DOHH2 (cell line): ENCODE measurements around the gene ETDB.

Experiments
- H3F3A ChIP-seq: fragments of 200-600 bp; sonication (generic), shearing (Covaris generic); 2 replicates; pipeline ENCODE4 v1.6.0; 2016; ENCODE audit warnings: antibody characterized with exemption, mild to moderate bottlenecking; ENCODE audit not compliant: control insufficient read depth, insufficient read depth
- H3K27ac ChIP-seq: fragments of 200-600 bp; sonication (generic); 2 replicates; pipeline ENCODE4 v1.5.1; 2014; ENCODE audit warnings: low read depth, mild to moderate bottlenecking, low read length, moderate library complexity
- H3K27me3 ChIP-seq: fragments of 200-600 bp; sonication (generic); 2 replicates; pipeline ENCODE4 v1.6.1; 2014; ENCODE audit warnings: mild to moderate bottlenecking, low read length, mixed read lengths; ENCODE audit not compliant: control insufficient read depth
- H3K36me3 ChIP-seq: fragments of 200-600 bp; sonication (generic); 2 replicates; pipeline ENCODE4 v1.6.1; 2014; ENCODE audit warnings: mild to moderate bottlenecking, low read length, moderate library complexity, mixed read lengths; ENCODE audit not compliant: control insufficient read depth
- H3K4me1 ChIP-seq: fragments of 200-600 bp; sonication (generic); 2 replicates; pipeline ENCODE4 v1.6.1; 2014; ENCODE audit warnings: mild to moderate bottlenecking, low read length, mixed read lengths; ENCODE audit not compliant: control insufficient read depth
- H3K4me2 ChIP-seq: fragments of 200-600 bp; sonication (generic); 2 replicates; pipeline ENCODE4 v1.6.0; 2014; ENCODE audit warnings: mild to moderate bottlenecking, low read length, moderate library complexity
- H3K4me3 ChIP-seq: fragments of 200-600 bp; sonication (generic); 2 replicates; pipeline ENCODE4 v1.5.1; 2014; ENCODE audit warnings: mild to moderate bottlenecking, low read length, mixed read lengths
- H3K79me2 ChIP-seq: fragments of 200-600 bp; sonication (generic); 2 replicates; pipeline ENCODE4 v1.6.1; 2014; ENCODE audit warnings: mild to moderate bottlenecking, low read length, mixed read lengths; ENCODE audit not compliant: control insufficient read depth
- H3K9me2 ChIP-seq: fragments of 200-600 bp; sonication (generic); replicated peaks from 2 replicates; pipeline ENCODE4 v1.6.1; 2014; ENCODE audit warnings: mild to moderate bottlenecking, low read length, mixed read lengths; ENCODE audit not compliant: control insufficient read depth
- H3K9me3 ChIP-seq: fragments of 200-600 bp; sonication (generic); 2 replicates; pipeline ENCODE4 v1.6.1; 2014; ENCODE audit warnings: antibody characterized with exemption, low read length, mixed read lengths; ENCODE audit not compliant: control insufficient read depth, insufficient read depth
- H4K20me1 ChIP-seq: fragments of 200-600 bp; sonication (generic); 2 replicates; pipeline ENCODE4 v1.6.0; 2014; ENCODE audit warnings: low read depth, mild to moderate bottlenecking, antibody characterized with exemption, low read length, moderate library complexity; ENCODE audit not compliant: control insufficient read depth, insufficient read depth
- CTCF ChIP-seq: fragments of 200-600 bp; sonication (generic); IDR thresholded peaks from one replicate; pipeline ENCODE4 v1.5.1; 2014; ENCODE audit warnings: antibody characterized with exemption, mild to moderate bottlenecking, low read depth, low read length; ENCODE audit not compliant: poor library complexity, severe bottlenecking
- EZH2phosphoT487 ChIP-seq: fragments of 200-600 bp; sonication (generic); IDR thresholded peaks from 2 replicates; pipeline ENCODE4 v1.6.1; 2017; ENCODE audit warnings: borderline replicate concordance, mild to moderate bottlenecking, antibody characterized with exemption, low read length, moderate library complexity, mixed read lengths

Gene ETDB

GRCh38 chrX:135114392-135114791 is 5.9 kb downstream of the ETDB start:
- no peaks in the 10 kb centered on the region for H3K4me1 ChIP-seq
- H3K4me2 ChIP-seq = no peak overlapping the region
- H4K20me1 ChIP-seq = no peaks in the 10 kb centered on the region
- H3K9me3 ChIP-seq = no peaks in the 10 kb centered on the region
- no peak overlapping the region for H3K27ac ChIP-seq
- H3K36me3 ChIP-seq = no peaks in the 10 kb centered on the region
- no peaks in the 10 kb centered on the region for H3K27me3 ChIP-seq
- TF ChIP-seq EZH2phosphoT487 (no peak), CTCF (no peak)
- no peaks in the 10 kb centered on the region for H3K79me2 ChIP-seq
- H3K9me2 ChIP-seq = no peaks in the 10 kb centered on the region
- H3F3A ChIP-seq = no peaks in the 10 kb centered on the region
- no peak overlapping the region for H3K4me3 ChIP-seq

- Histone ChIP-seq H3K4me1 (no peaks in the 10 kb centered on the region), H3K36me3 (no peaks in the 10 kb centered on the region), H3K9me2 (no peaks in the 10 kb centered on the region), H3F3A (no peaks in the 10 kb centered on the region), H3K9me3 (no peaks in the 10 kb centered on the region), H3K27me3 (no peaks in the 10 kb centered on the region), H3K4me2 (no peak overlapping the region), H3K27ac (no peak overlapping the region), H4K20me1 (no peaks in the 10 kb centered on the region), H3K4me3 (no peak overlapping the region), H3K79me2 (no peaks in the 10 kb centered on the region)
- TF ChIP-seq EZH2phosphoT487 (no peak), CTCF (no peak)
Measured at GRCh38 chrX:135112743-135113142, 7.6 kb downstream of the ETDB start.

DNA sequence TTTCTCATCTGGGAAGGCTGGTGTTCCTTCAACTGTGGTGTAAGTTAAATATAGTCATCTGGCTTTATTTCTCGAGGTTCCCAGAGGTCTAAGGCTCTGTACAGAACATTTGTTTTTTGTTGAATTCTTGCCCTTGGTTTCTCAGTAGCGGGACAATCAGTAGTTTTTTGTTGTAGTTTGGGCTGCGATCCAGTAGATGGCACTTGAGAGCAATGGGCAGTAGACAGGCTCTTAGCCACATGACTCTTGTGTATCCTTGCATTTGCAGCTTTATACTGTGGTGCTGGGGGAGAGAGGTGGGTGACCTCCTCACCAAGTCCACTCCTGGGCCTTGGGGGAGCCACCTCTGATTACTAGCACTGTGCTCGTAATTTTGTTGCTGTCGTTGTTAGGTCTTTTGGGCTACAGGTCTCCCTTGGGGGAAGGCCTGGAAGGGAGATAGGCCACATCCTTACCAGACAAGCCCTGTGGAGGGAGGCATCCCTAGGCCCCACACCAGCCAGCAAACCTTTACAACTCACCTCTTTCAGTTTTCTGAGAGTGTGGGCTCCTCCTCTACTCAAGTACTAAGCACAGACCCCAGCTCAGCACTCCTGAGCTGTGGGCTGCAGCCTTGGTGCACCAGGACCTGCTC is 8.1 kb downstream of the ETDB start:
- H3F3A ChIP-seq = no peaks in the 10 kb centered on the region
- no peaks in the 10 kb centered on the region for H3K79me2 ChIP-seq
- no peak overlapping the region for H3K4me3 ChIP-seq
- no peak overlapping the region for H3K27ac ChIP-seq
- no peaks in the 10 kb centered on the region for H3K9me2 ChIP-seq
- H3K27me3 ChIP-seq = no peaks in the 10 kb centered on the region
- H4K20me1 ChIP-seq = no peaks in the 10 kb centered on the region
- H3K9me3 ChIP-seq = no peaks in the 10 kb centered on the region
- TF ChIP-seq CTCF (peak; percentile 66), EZH2phosphoT487 (no peak)
- H3K4me2 ChIP-seq = no peak overlapping the region
- no peaks in the 10 kb centered on the region for H3K4me1 ChIP-seq
- no peaks in the 10 kb centered on the region for H3K36me3 ChIP-seq
